Mammary epithelial cell (primary cell): ENCODE data around the gene KCNIP4.

Experiments
- CTCF ChIP-seq, 2 donors: IDR thresholded peaks in 1 of 2; conservative IDR thresholded peaks in 1 of 2; 2 replicates each; pipeline ENCODE4 v1.5.1; 2011 to 2012; ENCODE audit warnings: inconsistent platforms in 2 of 2, low read length in 2 of 2, mild to moderate bottlenecking in 2 of 2, control low read depth in 1 of 2, low read depth in 1 of 2; ENCODE audit not compliant: insufficient read depth in 1 of 2; ENCODE audit errors: extremely low read depth in 1 of 2
- EZH2 ChIP-seq: IDR thresholded peaks from 2 replicates; pipeline ENCODE4 v1.6.1; 2012; ENCODE audit warnings: low read length, inconsistent platforms, borderline replicate concordance

- TF ChIP-seq CTCF (conservative IDR thresholded peaks at IDR 0.05 in 1 of 2, IDR thresholded peaks at IDR 0.05 in 1 of 2; ENCODE audit: extremely low read depth in 1 of 2, insufficient read depth in 1 of 2, low read depth in 1 of 2, low read length in 2 of 2) (peak; percentile 11 to 45), EZH2 (no peak)
These were observed 158.0 kb downstream of the KCNIP4 start for GRCh38 chr4:21790438-21791029.
